Measurements from ENCODE around the gene SPRN.
"Not testable (repeated sequence)": the region's sequence is repeated elsewhere in the genome, so short reads cannot be mapped to it uniquely, and the experiment has no call there.

The SPRN gene

DNA sequence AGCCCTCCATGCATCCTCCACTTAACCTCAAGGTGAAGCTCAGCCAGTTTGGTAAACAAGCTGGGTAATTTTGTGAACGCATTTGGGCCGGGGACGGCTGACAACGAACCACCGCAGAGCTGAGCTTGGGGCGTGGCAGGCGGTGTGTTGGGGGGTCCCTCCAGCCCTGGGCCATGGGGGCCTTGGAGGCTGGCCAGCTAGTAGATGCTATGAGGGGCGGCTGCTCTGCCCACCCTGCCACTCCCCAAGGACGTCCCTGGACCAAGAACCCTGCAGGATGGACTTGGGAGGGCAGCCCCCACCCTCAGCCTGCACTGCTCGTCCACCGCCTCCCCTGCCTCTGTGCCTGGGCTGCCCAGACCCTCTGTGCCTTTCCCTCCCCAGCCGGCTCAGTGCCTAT lies 17.4 kb upstream of the SPRN start:
- H3K9ac ChIP-seq (ENCODE audit: low read length): no peak overlapping the region
- H3F3A ChIP-seq (ENCODE audit: insufficient read depth, low read length): no peaks in the 10 kb centered on the region
- H4K20me1 ChIP-seq (ENCODE audit: insufficient read depth, low read length): no peaks in the 10 kb centered on the region
- no peaks in the 10 kb centered on the region for H3K9me2 ChIP-seq (replicated peaks; ENCODE audit: insufficient read depth, low read length)
- no peaks in the 10 kb centered on the region for H3K79me2 ChIP-seq (ENCODE audit: low read length)
- no peak for DNase-seq
- no peak overlapping the region for H3K27ac ChIP-seq (ENCODE audit: low read length)
- no peaks in the 10 kb centered on the region for H3K36me3 ChIP-seq (replicated peaks; ENCODE audit: insufficient read depth, low read length)
- H2AFZ ChIP-seq (ENCODE audit: low read length): no peak overlapping the region
- no peak overlapping the region for H3K4me2 ChIP-seq (ENCODE audit: low read depth, low read length)
- TF ChIP-seq EZH2 (optimal IDR thresholded peaks at IDR 0.05; ENCODE audit: low read depth, low read length): no peak
- TF ChIP-seq CTCF (IDR thresholded peaks at IDR 0.05; ENCODE audit: low read length): no peak
- TF ChIP-seq EZH2phosphoT487 (IDR thresholded peaks at IDR 0.05; ENCODE audit: low read length): no peak
- H3K9me3 ChIP-seq (replicated peaks; ENCODE audit: insufficient read depth, low read length): no peaks in the 10 kb centered on the region
- H3K4me1 ChIP-seq (ENCODE audit: low read length): no peaks in the 10 kb centered on the region
- H3K27me3 ChIP-seq (replicated peaks; ENCODE audit: insufficient read depth, low read length): no peaks in the 10 kb centered on the region
- H3K4me3 ChIP-seq (ENCODE audit: low read length): no peak overlapping the region

- H3K9me2 ChIP-seq (replicated peaks; ENCODE audit: insufficient read depth, low read length); H2AFZ ChIP-seq (ENCODE audit: low read length); H3K9ac ChIP-seq (ENCODE audit: low read length); H3K4me1 ChIP-seq (ENCODE audit: low read length); H3F3A ChIP-seq (ENCODE audit: insufficient read depth, low read length); H3K4me2 ChIP-seq (ENCODE audit: low read depth, low read length); H3K36me3 ChIP-seq (replicated peaks; ENCODE audit: insufficient read depth, low read length); H3K9me3 ChIP-seq (replicated peaks; ENCODE audit: insufficient read depth, low read length); H3K4me3 ChIP-seq (ENCODE audit: low read length); H3K79me2 ChIP-seq (ENCODE audit: low read length); H3K27me3 ChIP-seq (replicated peaks; ENCODE audit: insufficient read depth, low read length); DNase-seq; H3K27ac ChIP-seq (ENCODE audit: low read length); H4K20me1 ChIP-seq (ENCODE audit: insufficient read depth, low read length): not testable (repeated sequence)
These were observed 16.9 kb upstream of the SPRN start for GRCh38 chr10:133441356-133441755.

- no peaks in the 10 kb centered on the region for H3K9me3 ChIP-seq (replicated peaks; ENCODE audit: insufficient read depth, low read length)
These were observed 16.3 kb upstream of the SPRN start for GRCh38 chr10:133440633-133441285.

More at GRCh38 chr10:133440633-133441285, 16.3 kb upstream of the SPRN start:
- Histone ChIP-seq H3K9me2 (replicated peaks; ENCODE audit: insufficient read depth, low read length) (no peaks in the 10 kb centered on the region), H3K27me3 (replicated peaks; ENCODE audit: insufficient read depth, low read length) (no peaks in the 10 kb centered on the region), H4K20me1 (ENCODE audit: insufficient read depth, low read length) (no peaks in the 10 kb centered on the region), H3K4me1 (ENCODE audit: low read length) (no peaks in the 10 kb centered on the region), H2AFZ (ENCODE audit: low read length) (no peak overlapping the region), H3K36me3 (replicated peaks; ENCODE audit: insufficient read depth, low read length) (no peaks in the 10 kb centered on the region), H3K9ac (ENCODE audit: low read length) (no peak overlapping the region), H3K4me2 (ENCODE audit: low read depth, low read length) (no peak overlapping the region), H3K27ac (ENCODE audit: low read length) (no peak overlapping the region), H3K79me2 (ENCODE audit: low read length) (no peaks in the 10 kb centered on the region), H3F3A (ENCODE audit: insufficient read depth, low read length) (no peaks in the 10 kb centered on the region), H3K4me3 (ENCODE audit: low read length) (no peak overlapping the region)
- TF ChIP-seq EZH2phosphoT487 (IDR thresholded peaks at IDR 0.05; ENCODE audit: low read length) (no peak), EZH2 (optimal IDR thresholded peaks at IDR 0.05; ENCODE audit: low read depth, low read length) (no peak), CTCF (IDR thresholded peaks at IDR 0.05; ENCODE audit: low read length) (no peak)
- no peak for DNase-seq
